ENCODE measurements around the gene KCNJ10.

Gene KCNJ10

GRCh38 chr1:160061369-160062229, 8.4 kb downstream of the KCNJ10 start:
- Histone ChIP-seq H3K27ac (replicated peaks) (no peak overlapping the region), H3K4me3 (replicated peaks; ENCODE audit: insufficient read depth, low read length) (no peak overlapping the region), H3K27me3 (ENCODE audit: insufficient read depth, poor library complexity, severe bottlenecking) (peaks cover 4% of the 10 kb centered on the region)
- no peak for TF ChIP-seq CTCF (IDR thresholded peaks at IDR 0.05; ENCODE audit: insufficient read depth, low read length)
- TF ChIP-seq GABPA (IDR thresholded peaks at IDR 0.05; ENCODE audit: low read depth) = no peak
- no peak for TF ChIP-seq SPI1 (IDR thresholded peaks at IDR 0.05; ENCODE audit: borderline replicate concordance, low read depth)
- TF ChIP-seq, protein P1, sequence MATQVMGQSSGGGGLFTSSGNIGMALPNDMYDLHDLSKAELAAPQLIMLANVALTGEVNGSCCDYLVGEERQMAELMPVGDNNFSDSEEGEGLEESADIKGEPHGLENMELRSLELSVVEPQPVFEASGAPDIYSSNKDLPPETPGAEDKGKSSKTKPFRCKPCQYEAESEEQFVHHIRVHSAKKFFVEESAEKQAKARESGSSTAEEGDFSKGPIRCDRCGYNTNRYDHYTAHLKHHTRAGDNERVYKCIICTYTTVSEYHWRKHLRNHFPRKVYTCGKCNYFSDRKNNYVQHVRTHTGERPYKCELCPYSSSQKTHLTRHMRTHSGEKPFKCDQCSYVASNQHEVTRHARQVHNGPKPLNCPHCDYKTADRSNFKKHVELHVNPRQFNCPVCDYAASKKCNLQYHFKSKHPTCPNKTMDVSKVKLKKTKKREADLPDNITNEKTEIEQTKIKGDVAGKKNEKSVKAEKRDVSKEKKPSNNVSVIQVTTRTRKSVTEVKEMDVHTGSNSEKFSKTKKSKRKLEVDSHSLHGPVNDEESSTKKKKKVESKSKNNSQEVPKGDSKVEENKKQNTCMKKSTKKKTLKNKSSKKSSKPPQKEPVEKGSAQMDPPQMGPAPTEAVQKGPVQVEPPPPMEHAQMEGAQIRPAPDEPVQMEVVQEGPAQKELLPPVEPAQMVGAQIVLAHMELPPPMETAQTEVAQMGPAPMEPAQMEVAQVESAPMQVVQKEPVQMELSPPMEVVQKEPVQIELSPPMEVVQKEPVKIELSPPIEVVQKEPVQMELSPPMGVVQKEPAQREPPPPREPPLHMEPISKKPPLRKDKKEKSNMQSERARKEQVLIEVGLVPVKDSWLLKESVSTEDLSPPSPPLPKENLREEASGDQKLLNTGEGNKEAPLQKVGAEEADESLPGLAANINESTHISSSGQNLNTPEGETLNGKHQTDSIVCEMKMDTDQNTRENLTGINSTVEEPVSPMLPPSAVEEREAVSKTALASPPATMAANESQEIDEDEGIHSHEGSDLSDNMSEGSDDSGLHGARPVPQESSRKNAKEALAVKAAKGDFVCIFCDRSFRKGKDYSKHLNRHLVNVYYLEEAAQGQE (IDR thresholded peaks at IDR 0.05; ENCODE audit: insufficient replicate concordance, low read depth) = no peak
- TF ChIP-seq POLR2AphosphoS5 (IDR thresholded peaks at IDR 0.05; ENCODE audit: low read depth) = no peak
- DNase-seq (ENCODE audit: low read depth in 1 of 2, low spot score in 1 of 2) = no peak

GRCh38 chr1:160058087-160058486, 11.9 kb downstream of the KCNJ10 start:
- Histone ChIP-seq H3K27me3 (ENCODE audit: insufficient read depth, poor library complexity, severe bottlenecking) (peaks cover 2% of the 10 kb centered on the region), H3K27ac (replicated peaks) (no peak overlapping the region), H3K4me3 (replicated peaks; ENCODE audit: insufficient read depth, low read length) (no peak overlapping the region)
- TF ChIP-seq CTCF (IDR thresholded peaks at IDR 0.05; ENCODE audit: insufficient read depth, low read length) = no peak
- no peak for TF ChIP-seq SPI1 (IDR thresholded peaks at IDR 0.05; ENCODE audit: borderline replicate concordance, low read depth)
- DNase-seq (ENCODE audit: low read depth in 1 of 2, low spot score in 1 of 2) = no peak

DNA sequence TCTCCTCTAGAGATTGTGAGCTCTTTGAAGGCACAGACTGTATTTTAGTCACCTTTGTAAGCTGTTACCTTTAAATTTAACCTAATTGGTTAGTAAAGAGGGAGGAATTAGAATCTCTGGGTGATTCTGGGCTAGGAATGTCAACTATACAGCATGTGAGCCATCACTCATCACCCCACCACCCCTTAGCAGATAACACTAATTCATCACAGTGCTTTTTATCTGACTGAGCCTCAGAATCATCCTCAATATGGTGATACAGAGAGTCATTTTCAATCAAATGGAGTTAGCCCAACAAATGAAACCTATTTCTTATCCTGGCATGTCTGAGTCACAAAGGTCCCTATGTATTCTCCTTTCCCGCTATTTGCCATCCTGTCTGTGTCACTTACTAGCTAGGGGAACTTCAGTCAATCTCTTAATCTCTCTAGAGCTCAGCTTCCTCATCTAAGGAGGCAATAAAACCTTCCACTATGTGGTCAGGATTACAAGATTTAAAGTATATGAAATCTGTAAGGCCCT, 13.3 kb downstream of the KCNJ10 start:
- H3K27ac ChIP-seq (replicated peaks) = no peak overlapping the region
- DNase-seq (ENCODE audit: low read depth in 1 of 2, low spot score in 1 of 2) = no peak
- H3K4me3 ChIP-seq (replicated peaks; ENCODE audit: insufficient read depth, low read length) = no peak overlapping the region
- no peak for TF ChIP-seq CTCF (IDR thresholded peaks at IDR 0.05; ENCODE audit: insufficient read depth, low read length)
- no peak for TF ChIP-seq SPI1 (IDR thresholded peaks at IDR 0.05; ENCODE audit: borderline replicate concordance, low read depth)
- TF ChIP-seq, protein P1 (IDR thresholded peaks at IDR 0.05; ENCODE audit: insufficient replicate concordance, low read depth) = no peak
- peaks cover 12% of the 10 kb centered on the region for H3K27me3 ChIP-seq (ENCODE audit: insufficient read depth, poor library complexity, severe bottlenecking)
